H7 (cell line): ENCODE results near the gene NFIA. TPM values are rescaled to one million over a fixed set of nuclear protein-coding genes. Genes with fewer than 3 reads are reported as not detected.

Source experiments
- DNase-seq: peaks from one replicate; pipeline ENCODE4 v3.0.0; 2012
- H3K27me3 ChIP-seq: 2 replicates; pipeline ENCODE4 v1.6.0; 2011; ENCODE audit warnings: mild to moderate bottlenecking, low read length; ENCODE audit not compliant: control insufficient read depth, insufficient read depth
- H3K36me3 ChIP-seq: replicated peaks from 2 replicates; pipeline ENCODE4 v1.5.1; 2011; ENCODE audit warnings: low read length; ENCODE audit not compliant: control insufficient read depth, insufficient read depth
- H3K4me3 ChIP-seq: 2 replicates; pipeline ENCODE4 v1.5.1; 2011; ENCODE audit warnings: low read depth, mild to moderate bottlenecking, control low read depth, low read length, moderate library complexity; ENCODE audit not compliant: insufficient read depth
- total RNA-seq: library from RNA; depleted of rRNA; stranded (reverse); fragments of >200 nt; shearing (Covaris generic); gene quantifications from 2 replicates; pipeline ENCODE4 v1.2.3, GENCODE V29; 2014

The NFIA gene
- total RNA-seq, 1 experiment from 2014 or later = 11.3 TPM

DNA sequence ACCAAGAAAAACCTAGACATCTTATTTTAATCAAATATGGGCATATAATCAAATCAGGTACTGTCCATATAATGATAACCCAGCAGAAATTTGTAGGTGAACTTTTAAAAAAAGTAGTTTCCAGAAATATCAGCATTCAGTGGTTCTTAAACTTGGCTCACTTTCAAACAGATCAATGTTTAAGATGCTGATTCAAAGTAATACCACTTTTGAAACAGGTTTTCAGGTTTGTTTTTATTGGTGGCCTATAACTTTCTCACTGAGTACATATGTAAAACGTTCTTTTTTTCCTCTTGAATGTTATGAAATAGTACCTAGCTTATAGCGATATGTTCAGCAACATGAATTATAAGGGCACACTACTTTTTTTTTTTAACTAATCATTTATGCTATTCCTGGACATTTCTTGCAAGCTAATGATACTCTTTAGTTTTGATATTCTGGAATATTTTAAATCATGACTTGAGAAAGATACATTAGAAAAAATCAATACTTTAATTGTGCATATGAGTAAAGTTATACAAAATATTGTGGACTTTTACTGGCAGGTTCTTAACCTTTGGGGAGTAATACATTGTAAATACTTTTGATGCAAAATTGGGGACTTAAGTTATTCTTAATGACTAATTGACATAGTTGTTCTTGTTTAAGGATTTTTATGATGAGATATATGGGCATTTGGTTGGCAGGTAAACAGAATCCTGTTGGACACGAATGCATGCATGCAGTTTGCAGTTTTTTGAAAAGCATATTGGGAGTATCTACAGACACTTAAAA lies 3.0 kb downstream of the NFIA start:
- no peak for DNase-seq
- no peaks in the 10 kb centered on the region for H3K36me3 ChIP-seq
- peaks cover 44% of the 10 kb centered on the region for H3K27me3 ChIP-seq
- no peak overlapping the region for H3K4me3 ChIP-seq

DNA sequence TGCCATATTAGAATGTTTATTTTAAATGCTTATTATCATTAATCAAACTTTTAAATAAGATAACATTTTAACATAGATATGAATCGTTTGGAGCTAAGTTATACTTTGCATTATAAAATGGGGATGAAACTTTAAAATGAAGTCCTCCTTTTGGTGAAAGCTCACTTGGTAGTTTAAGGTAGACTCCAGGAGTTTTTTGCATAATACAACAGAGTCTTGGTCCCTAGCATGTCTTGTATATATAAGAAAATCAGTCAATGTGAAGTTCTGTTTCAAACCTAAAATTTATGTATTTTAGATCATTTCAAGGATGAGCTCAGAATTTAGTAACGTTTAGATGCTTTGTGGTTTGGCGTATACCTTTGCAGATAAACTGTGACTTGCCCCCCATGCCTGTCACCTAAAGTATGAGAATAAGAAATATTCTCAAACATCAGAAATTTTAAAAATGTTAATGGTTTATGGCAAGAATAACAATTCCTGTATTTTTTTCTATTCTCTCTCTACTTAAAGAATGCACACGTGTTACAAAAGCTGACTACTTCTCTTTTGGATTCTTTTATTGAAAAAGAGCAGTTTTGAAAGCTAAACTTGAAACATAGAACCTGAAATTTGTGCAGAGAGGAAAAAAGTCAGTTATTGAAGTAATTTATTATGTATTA lies 3.8 kb downstream of the NFIA start:
- Histone ChIP-seq H3K4me3 (no peak overlapping the region), H3K27me3 (peaks cover 36% of the 10 kb centered on the region)

GRCh38 chr1:61087571-61087970 lies 5.2 kb downstream of the NFIA start:
- Histone ChIP-seq H3K36me3 (no peaks in the 10 kb centered on the region), H3K4me3 (no peak overlapping the region), H3K27me3 (peaks cover 29% of the 10 kb centered on the region)
- no peak for DNase-seq

More for the DNA sequence above, 3.8 kb downstream of the NFIA start:
- H3K36me3 ChIP-seq = no peaks in the 10 kb centered on the region
- DNase-seq = no peak

DNA sequence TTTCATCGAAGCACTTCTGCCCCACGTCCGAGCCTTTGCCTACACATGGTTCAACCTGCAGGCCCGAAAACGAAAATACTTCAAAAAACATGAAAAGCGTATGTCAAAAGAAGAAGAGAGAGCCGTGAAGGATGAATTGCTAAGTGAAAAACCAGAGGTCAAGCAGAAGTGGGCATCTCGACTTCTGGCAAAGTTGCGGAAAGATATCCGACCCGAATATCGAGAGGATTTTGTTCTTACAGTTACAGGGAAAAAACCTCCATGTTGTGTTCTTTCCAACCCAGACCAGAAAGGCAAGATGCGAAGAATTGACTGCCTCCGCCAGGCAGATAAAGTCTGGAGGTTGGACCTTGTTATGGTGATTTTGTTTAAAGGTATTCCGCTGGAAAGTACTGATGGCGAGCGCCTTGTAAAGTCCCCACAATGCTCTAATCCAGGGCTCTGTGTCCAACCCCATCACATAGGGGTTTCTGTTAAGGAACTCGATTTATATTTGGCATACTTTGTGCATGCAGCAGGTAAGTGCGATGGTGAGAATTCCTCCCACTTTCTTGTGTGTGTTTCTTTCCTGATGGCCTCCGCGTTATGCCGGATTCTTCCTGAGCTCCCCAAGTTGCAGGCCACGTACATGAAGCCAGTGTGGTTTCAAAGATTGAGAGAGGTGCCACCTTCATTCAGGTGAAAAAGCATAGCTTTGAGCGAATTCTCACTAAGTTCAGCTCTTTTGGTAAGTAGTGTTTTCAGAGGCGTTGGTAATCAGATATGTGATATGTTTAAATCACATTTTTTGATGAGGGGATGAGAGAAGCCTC lies 6.0 kb downstream of the NFIA start:
- Histone ChIP-seq H3K27me3 (peaks cover 23% of the 10 kb centered on the region), H3K4me3 (no peak overlapping the region), H3K36me3 (no peaks in the 10 kb centered on the region)
- no peak for DNase-seq

DNA sequence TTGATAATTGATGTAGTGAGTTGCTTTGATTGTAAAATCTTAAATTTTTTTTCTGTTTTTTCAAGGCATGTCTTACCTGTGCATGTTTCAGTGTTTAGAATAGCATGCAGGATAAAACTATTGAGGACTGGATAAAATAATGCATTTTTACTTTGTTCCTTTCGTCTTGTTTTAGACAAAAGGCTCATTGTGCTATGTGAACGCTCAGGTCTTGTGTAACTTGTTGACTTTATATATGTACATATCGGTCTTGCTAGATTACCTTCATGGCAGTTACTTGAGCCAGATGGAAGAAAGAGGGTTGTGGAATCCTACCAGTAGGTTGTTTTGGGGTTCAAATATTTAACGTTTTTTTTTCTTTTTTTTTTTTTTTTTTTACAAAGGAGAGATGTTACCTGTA lies 7.0 kb downstream of the NFIA start:
- DNase-seq = no peak
- Histone ChIP-seq H3K4me3 (no peak overlapping the region), H3K36me3 (no peaks in the 10 kb centered on the region), H3K27me3 (peaks cover 14% of the 10 kb centered on the region; the same call in 1 of the 2 replicates)

- no peak for DNase-seq
- Histone ChIP-seq H3K4me3 (no peak overlapping the region), H3K27me3 (peaks cover 10% of the 10 kb centered on the region; the same call in 1 of the 2 replicates), H3K36me3 (no peaks in the 10 kb centered on the region)
Observed at GRCh38 chr1:61089741-61090140, 7.4 kb downstream of the NFIA start.

DNA sequence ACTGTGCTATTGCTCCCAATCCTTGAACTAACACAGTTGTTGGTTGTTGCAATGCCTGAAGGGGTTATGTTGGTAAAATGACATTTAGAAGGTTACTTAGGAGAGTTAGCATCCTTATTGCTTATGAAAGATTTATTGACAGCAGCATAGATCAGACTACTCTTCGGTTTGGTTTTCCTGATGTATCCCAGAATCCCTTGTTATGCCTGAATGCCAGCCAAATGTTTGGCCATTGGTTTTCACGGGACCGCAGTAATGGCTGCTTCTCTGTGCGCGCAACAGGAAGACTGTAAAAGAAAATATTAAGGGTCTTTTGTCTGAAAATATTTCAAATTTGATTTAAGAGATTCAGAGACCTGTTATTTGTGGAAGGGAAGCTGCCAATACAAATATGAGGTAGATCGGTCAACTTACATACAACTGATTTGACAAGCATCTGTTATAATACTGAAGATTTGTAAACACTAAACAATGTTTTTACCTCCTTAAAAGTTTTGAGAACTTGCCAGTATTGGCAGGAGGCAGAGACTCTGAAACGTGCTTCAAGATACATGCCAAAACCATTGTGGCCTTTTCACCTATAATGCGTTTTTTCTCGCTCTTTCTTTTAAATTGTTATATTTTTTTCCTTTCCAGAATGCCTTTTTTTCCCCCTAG lies 8.3 kb downstream of the NFIA start:
- no peak for DNase-seq
- H3K4me3 ChIP-seq = no peak overlapping the region
- H3K27me3 ChIP-seq = peaks cover 2% of the 10 kb centered on the region; the same call in 1 of the 2 replicates
- H3K36me3 ChIP-seq = no peaks in the 10 kb centered on the region

- Histone ChIP-seq H3K4me3 (no peak overlapping the region), H3K27me3 (no peaks in the 10 kb centered on the region), H3K36me3 (no peaks in the 10 kb centered on the region)
- no peak for DNase-seq
Observed at GRCh38 chr1:61091455-61091854, 9.1 kb downstream of the NFIA start.

DNA sequence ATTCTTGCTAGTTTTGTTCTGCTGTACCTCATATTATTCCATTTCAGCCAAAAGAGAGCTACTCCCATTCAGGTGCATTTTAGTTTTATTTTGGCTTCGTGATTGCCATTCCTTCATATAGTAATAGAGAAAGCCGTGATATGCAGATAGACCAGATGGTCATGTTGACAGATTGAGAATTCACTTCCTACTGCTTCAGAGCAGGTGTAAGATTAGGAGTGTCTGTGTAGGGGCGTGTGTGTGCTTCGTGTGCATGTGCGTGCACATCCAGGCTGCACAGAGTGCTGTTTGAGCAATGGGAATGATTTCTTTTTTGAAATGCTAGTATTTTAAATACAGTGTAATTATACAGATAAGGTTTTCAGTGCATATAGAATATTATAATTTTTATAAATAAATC lies 10.3 kb downstream of the NFIA start:
- H3K4me3 ChIP-seq = no peak overlapping the region
- H3K27me3 ChIP-seq = no peaks in the 10 kb centered on the region
- no peaks in the 10 kb centered on the region for H3K36me3 ChIP-seq
- no peak for DNase-seq

DNA sequence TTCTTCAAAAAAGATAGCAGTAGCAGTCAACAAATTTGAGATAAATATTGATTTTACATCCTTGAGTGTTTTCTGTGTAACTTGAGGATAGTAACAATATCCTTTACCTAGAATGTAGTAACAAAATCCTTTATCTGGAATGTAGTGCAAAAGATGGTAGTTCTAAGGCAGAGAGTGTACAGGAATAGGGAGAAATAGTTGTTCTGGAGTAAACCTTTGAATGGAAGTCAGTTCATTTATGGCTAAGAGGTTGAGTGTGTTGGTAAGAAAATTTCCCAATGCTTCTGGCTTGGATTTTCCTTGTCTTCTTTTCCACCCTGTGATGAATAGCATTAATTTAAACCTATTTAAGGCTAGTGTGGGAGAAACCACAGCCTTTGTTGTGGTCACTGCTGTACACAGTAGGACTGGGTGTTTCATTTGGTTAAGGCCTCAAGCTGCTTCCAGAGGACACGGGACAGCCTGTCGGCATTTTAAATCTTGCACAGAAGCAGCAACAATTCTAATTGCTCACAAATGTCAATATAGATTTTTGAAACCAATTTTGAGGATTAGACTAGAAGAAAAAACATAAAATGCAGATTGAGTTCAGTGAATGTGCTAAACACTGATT lies 11.3 kb downstream of the NFIA start:
- Histone ChIP-seq H3K4me3 (no peak overlapping the region), H3K27me3 (no peaks in the 10 kb centered on the region), H3K36me3 (no peaks in the 10 kb centered on the region)
- DNase-seq = no peak

GRCh38 chr1:61094677-61095469 lies 12.5 kb downstream of the NFIA start:
- DNase-seq = no peak
- H3K4me3 ChIP-seq = no peak overlapping the region
- H3K36me3 ChIP-seq = no peaks in the 10 kb centered on the region
- no peaks in the 10 kb centered on the region for H3K27me3 ChIP-seq

- Histone ChIP-seq H3K36me3 (no peaks in the 10 kb centered on the region), H3K4me3 (no peak overlapping the region)
Observed at GRCh38 chr1:61095470-61095812, 13.1 kb downstream of the NFIA start.

GRCh38 chr1:61097317-61097716 lies 15.0 kb downstream of the NFIA start:
- Histone ChIP-seq H3K4me3 (no peak overlapping the region), H3K36me3 (no peaks in the 10 kb centered on the region), H3K27me3 (no peaks in the 10 kb centered on the region)
- DNase-seq = no peak

More at GRCh38 chr1:61095470-61095812, 13.1 kb downstream of the NFIA start:
- no peaks in the 10 kb centered on the region for H3K27me3 ChIP-seq
- no peak for DNase-seq
